Vagina (tissue), 2 donors: ENCODE results near the gene KIF2A. TPM values are rescaled to one million over a fixed set of nuclear protein-coding genes. Genes with fewer than 3 reads are reported as not detected.

ENCODE experiments used
- DNase-seq, 2 donors: peaks; one replicate each; pipeline ENCODE4 v3.0.0-alpha.2; 2017; ENCODE audit errors: extremely low spot score in 2 of 2
- H3K27ac ChIP-seq: fragments of 200-600 bp; sonication (generic); one replicate; pipeline ENCODE4 v1.5.1; 2019
- H3K27me3 ChIP-seq: fragments of 200-600 bp; sonication (generic); one replicate; pipeline ENCODE4 v1.5.1; 2019
- H3K36me3 ChIP-seq, 2 donors: fragments of 200-600 bp; sonication (generic); one replicate each; pipeline ENCODE4 v1.5.1; 2017 to 2019
- H3K4me1 ChIP-seq: fragments of 200-600 bp; sonication (generic); one replicate; pipeline ENCODE4 v1.5.1; 2019
- H3K4me3 ChIP-seq, 2 donors: fragments of 200-600 bp; sonication (generic); 1 replicate in 1 of 2; 2 replicates in 1 of 2; pipeline ENCODE4 v1.5.1; 2016 to 2019
- H3K9me3 ChIP-seq: fragments of 200-600 bp; sonication (generic); one replicate; pipeline ENCODE4 v1.5.1; 2019
- CTCF ChIP-seq, 3 experiments: fragments of 450-650 bp in 2 of 3; fragments of 200-600 bp in 1 of 3; sonication (generic) in 1 of 3; IDR thresholded peaks; one replicate each; pipeline ENCODE4 v1.5.1; 2017 to 2019; ENCODE audit warnings: antibody characterized with exemption in 3 of 3, mild to moderate bottlenecking in 2 of 3, moderate library complexity in 2 of 3
- POLR2A ChIP-seq, 2 donors: fragments of 450-650 bp; IDR thresholded peaks; one replicate each; pipeline ENCODE4 v1.6.1; 2017; ENCODE audit warnings: antibody characterized with exemption in 2 of 2, mild to moderate bottlenecking in 2 of 2, moderate library complexity in 2 of 2
- POLR2AphosphoS5 ChIP-seq, 2 donors: sonication (generic); formaldehyde crosslinking; IDR thresholded peaks; one replicate each; pipeline ENCODE4 v1.9.0; 2017; ENCODE audit warnings: antibody characterized with exemption in 2 of 2, mild to moderate bottlenecking in 2 of 2, low read depth in 1 of 2; ENCODE audit not compliant: insufficient read depth in 1 of 2
- intact Hi-C: fragments of 100-400 bp; cut with DNase I; formaldehyde crosslinking; loops from one replicate; pipeline ENCODE4 v1.15.1; 2023
- total RNA-seq: library from RNA; depleted of rRNA; stranded (reverse); fragments of >200 nt; gene quantifications from one replicate; pipeline ENCODE4 v1.2.3, GENCODE V29; 2016

The KIF2A gene
- total RNA-seq, 1 donor from 2014 or later, result 30.2 TPM

GRCh38 chr5:62299101-62299500 is 6.9 kb upstream of the KIF2A start:
- H3K27me3 ChIP-seq, result no peaks in the 10 kb centered on the region
- no peak overlapping the region for H3K27ac ChIP-seq
- no peaks in the 10 kb centered on the region for H3K36me3 ChIP-seq
- no peak overlapping the region for H3K4me3 ChIP-seq
- no peaks in the 10 kb centered on the region for H3K4me1 ChIP-seq
- intact Hi-C loops, result no loop called here
- no peaks in the 10 kb centered on the region for H3K9me3 ChIP-seq
- no peak for DNase-seq
- TF ChIP-seq CTCF (IDR thresholded peaks at IDR 0.05) (no peak), POLR2AphosphoS5 (IDR thresholded peaks at IDR 0.05; ENCODE audit: insufficient read depth in 1 of 2, low read depth in 1 of 2) (no peak), POLR2A (IDR thresholded peaks at IDR 0.05) (no peak)

GRCh38 chr5:62299600-62299999 is 6.4 kb upstream of the KIF2A start:
- no peak for DNase-seq
- no peaks in the 10 kb centered on the region for H3K9me3 ChIP-seq
- H3K27ac ChIP-seq, result no peak overlapping the region
- no peak for TF ChIP-seq POLR2AphosphoS5 (IDR thresholded peaks at IDR 0.05; ENCODE audit: insufficient read depth in 1 of 2, low read depth in 1 of 2)
- TF ChIP-seq CTCF (IDR thresholded peaks at IDR 0.05), result no peak
- TF ChIP-seq POLR2A (IDR thresholded peaks at IDR 0.05), result no peak
- no peaks in the 10 kb centered on the region for H3K36me3 ChIP-seq
- H3K27me3 ChIP-seq, result no peaks in the 10 kb centered on the region
- intact Hi-C loops, result no loop called here
- no peak overlapping the region for H3K4me3 ChIP-seq
- no peaks in the 10 kb centered on the region for H3K4me1 ChIP-seq

GRCh38 chr5:62305358-62305714 is 670 bp upstream of the KIF2A start:
- no peaks in the 10 kb centered on the region for H3K9me3 ChIP-seq
- H3K4me1 ChIP-seq, result peaks cover 22% of the 10 kb centered on the region
- no peak for DNase-seq
- peak overlapping the region; percentile 85 to 96 for H3K4me3 ChIP-seq
- H3K36me3 ChIP-seq, result no peaks in the 10 kb centered on the region
- no peaks in the 10 kb centered on the region for H3K27me3 ChIP-seq
- intact Hi-C loops, result no loop called here
- no peak for TF ChIP-seq POLR2AphosphoS5 (IDR thresholded peaks at IDR 0.05; ENCODE audit: insufficient read depth in 1 of 2, low read depth in 1 of 2)
- peak overlapping the region; percentile 90 for H3K27ac ChIP-seq

- DNase-seq, result no peak
- Histone ChIP-seq H3K27ac (peak overlapping the region; percentile 90), H3K27me3 (no peaks in the 10 kb centered on the region), H3K4me3 (peak overlapping the region; percentile 85 to 96), H3K36me3 (no peaks in the 10 kb centered on the region), H3K4me1 (peaks cover 33% of the 10 kb centered on the region), H3K9me3 (no peaks in the 10 kb centered on the region)
- TF ChIP-seq CTCF (IDR thresholded peaks at IDR 0.05) (no peak), POLR2A (IDR thresholded peaks at IDR 0.05) (no peak)
- intact Hi-C loops, result no loop called here
Measured at GRCh38 chr5:62306323-62306895, 403 bp downstream of the KIF2A start.

GRCh38 chr5:62306896-62307689 is 1.1 kb downstream of the KIF2A start:
- Histone ChIP-seq H3K4me1 (peaks cover 39% of the 10 kb centered on the region), H3K27ac (peak overlapping the region; percentile 90), H3K27me3 (no peaks in the 10 kb centered on the region), H3K9me3 (no peaks in the 10 kb centered on the region), H3K4me3 (peak overlapping the region; percentile 85 to 96), H3K36me3 (no peaks in the 10 kb centered on the region)
- DNase-seq, result no peak
- TF ChIP-seq POLR2AphosphoS5 (IDR thresholded peaks at IDR 0.05; ENCODE audit: insufficient read depth in 1 of 2, low read depth in 1 of 2), result no peak
- no peak for TF ChIP-seq CTCF (IDR thresholded peaks at IDR 0.05)
- no peak for TF ChIP-seq POLR2A (IDR thresholded peaks at IDR 0.05)
- intact Hi-C loops, result no loop called here
